ENCODE results near the gene PTH1R. TPM values are rescaled to one million over a fixed set of nuclear protein-coding genes. Genes with fewer than 3 reads are reported as not detected.

PTH1R gene
- 0.99 and 1.0 TPM in 2 replicates for total RNA-seq (2021)
- long read RNA-seq, partial matches to known transcripts = 0 of 3 reads
- long read RNA-seq, other reads (novel, unspliced or antisense) = 3 of 3 reads

GRCh38 chr3:46877406-46878125, at the start of gene PTH1R:
PTH1R (plus strand) TSS chr3:46877721; CDS start chr3:46883560, 5,839 bp downstream.
- Histone ChIP-seq H3K23me2 (ENCODE audit: insufficient read length, low read depth, low read length, poor library complexity, severe bottlenecking) (peaks cover 3% of the 10 kb centered on the region), H3K27ac (ENCODE audit: insufficient read length, low read depth, low read length) (no peak within 1 kb of the TSS), H3K23ac (ENCODE audit: insufficient read length, low read depth, low read length) (no peak within 1 kb of the TSS), H2AFZ (ENCODE audit: low read length) (no peak within 1 kb of the TSS), H3K79me1 (ENCODE audit: insufficient read depth, low read depth, low read length, poor library complexity, severe bottlenecking) (no peaks in the 10 kb centered on the region), H4K91ac (ENCODE audit: insufficient read length, low read depth, low read length) (no peak within 1 kb of the TSS), H3K4me2 (ENCODE audit: insufficient read depth, insufficient read length, low read length) (no peak within 1 kb of the TSS), H4K20me1 (ENCODE audit: control insufficient read depth, insufficient read depth, insufficient read length) (no peaks in the 10 kb centered on the region), H3K9me3 (ENCODE audit: control insufficient read depth, low read depth, low read length) (no peaks in the 10 kb centered on the region), H2AK5ac (ENCODE audit: insufficient read length, low read length) (no peak within 1 kb of the TSS), H3K9ac (ENCODE audit: extremely low read depth, insufficient read length, low read length) (no peak within 1 kb of the TSS), H3K79me2 (ENCODE audit: insufficient read depth, low read length) (no peaks in the 10 kb centered on the region), H2BK5ac (ENCODE audit: insufficient read length, low read length) (no peak within 1 kb of the TSS), H3T11ph (ENCODE audit: low read length) (no peak within 1 kb of the TSS), H2BK20ac (ENCODE audit: low read depth, low read length, poor library complexity, severe bottlenecking) (no peak within 1 kb of the TSS), H2BK15ac (ENCODE audit: low read depth, low read length) (no peak within 1 kb of the TSS), H2BK12ac (ENCODE audit: insufficient read length, low read depth, low read length) (no peak within 1 kb of the TSS), H2BK120ac (ENCODE audit: low read depth, low read length, poor library complexity, severe bottlenecking) (no peak within 1 kb of the TSS), H3K27me3 (ENCODE audit: insufficient read depth, low read length) (peaks cover 32% of the 10 kb centered on the region), H3K4me1 (ENCODE audit: insufficient read depth, low read length) (no peaks in the 10 kb centered on the region), H4K5ac (ENCODE audit: insufficient read length, low read depth, low read length) (no peak within 1 kb of the TSS), H4K8ac (replicated peaks; ENCODE audit: insufficient read length, low read depth, low read length) (no peak within 1 kb of the TSS), H3K14ac (ENCODE audit: insufficient read depth, low read length) (no peak within 1 kb of the TSS; the same call in 1 of the 2 replicates), H3K56ac (ENCODE audit: insufficient read length, low read depth, low read length) (no peak within 1 kb of the TSS), H3K4ac (ENCODE audit: low read depth, low read length) (no peak within 1 kb of the TSS), H3K18ac (ENCODE audit: insufficient read length, low read depth, low read length) (no peak within 1 kb of the TSS)
- WGBS (ENCODE audit: extremely low coverage, insufficient read length, low lambda C conversion rate) = no CpG with 5 or more reads among the region's 7 CpGs
- H3K4me1 Mint-ChIP-seq = peaks cover 8 to 23% of the 10 kb centered on the region in 2 experiments
- no peak within 1 kb of the TSS for H3K4me3 Mint-ChIP-seq
- no peak for DNase-seq
- no peak within 1 kb of the TSS; a peak in 1 of 7 replicates for H3K27ac Mint-ChIP-seq
- H3K27me3 Mint-ChIP-seq (ENCODE audit: low read depth) = peaks cover 98% of the 10 kb centered on the region
- H3K36me3 Mint-ChIP-seq (ENCODE audit: insufficient read depth in 1 of 3, low read depth in 3 of 3) = no peaks in the 10 kb centered on the region
- H3K9me3 Mint-ChIP-seq = no peaks in the 10 kb centered on the region
- TF ChIP-seq, protein P1, sequence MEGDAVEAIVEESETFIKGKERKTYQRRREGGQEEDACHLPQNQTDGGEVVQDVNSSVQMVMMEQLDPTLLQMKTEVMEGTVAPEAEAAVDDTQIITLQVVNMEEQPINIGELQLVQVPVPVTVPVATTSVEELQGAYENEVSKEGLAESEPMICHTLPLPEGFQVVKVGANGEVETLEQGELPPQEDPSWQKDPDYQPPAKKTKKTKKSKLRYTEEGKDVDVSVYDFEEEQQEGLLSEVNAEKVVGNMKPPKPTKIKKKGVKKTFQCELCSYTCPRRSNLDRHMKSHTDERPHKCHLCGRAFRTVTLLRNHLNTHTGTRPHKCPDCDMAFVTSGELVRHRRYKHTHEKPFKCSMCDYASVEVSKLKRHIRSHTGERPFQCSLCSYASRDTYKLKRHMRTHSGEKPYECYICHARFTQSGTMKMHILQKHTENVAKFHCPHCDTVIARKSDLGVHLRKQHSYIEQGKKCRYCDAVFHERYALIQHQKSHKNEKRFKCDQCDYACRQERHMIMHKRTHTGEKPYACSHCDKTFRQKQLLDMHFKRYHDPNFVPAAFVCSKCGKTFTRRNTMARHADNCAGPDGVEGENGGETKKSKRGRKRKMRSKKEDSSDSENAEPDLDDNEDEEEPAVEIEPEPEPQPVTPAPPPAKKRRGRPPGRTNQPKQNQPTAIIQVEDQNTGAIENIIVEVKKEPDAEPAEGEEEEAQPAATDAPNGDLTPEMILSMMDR (conservative IDR thresholded peaks at IDR 0.05) = no peak

All from H9 (cell line).